ENCODE measurements around the gene HS3ST6.
"Not testable (repeated sequence)": the region's sequence is repeated elsewhere in the genome, so short reads cannot be mapped to it uniquely, and the experiment has no call there.

Gene HS3ST6

DNA sequence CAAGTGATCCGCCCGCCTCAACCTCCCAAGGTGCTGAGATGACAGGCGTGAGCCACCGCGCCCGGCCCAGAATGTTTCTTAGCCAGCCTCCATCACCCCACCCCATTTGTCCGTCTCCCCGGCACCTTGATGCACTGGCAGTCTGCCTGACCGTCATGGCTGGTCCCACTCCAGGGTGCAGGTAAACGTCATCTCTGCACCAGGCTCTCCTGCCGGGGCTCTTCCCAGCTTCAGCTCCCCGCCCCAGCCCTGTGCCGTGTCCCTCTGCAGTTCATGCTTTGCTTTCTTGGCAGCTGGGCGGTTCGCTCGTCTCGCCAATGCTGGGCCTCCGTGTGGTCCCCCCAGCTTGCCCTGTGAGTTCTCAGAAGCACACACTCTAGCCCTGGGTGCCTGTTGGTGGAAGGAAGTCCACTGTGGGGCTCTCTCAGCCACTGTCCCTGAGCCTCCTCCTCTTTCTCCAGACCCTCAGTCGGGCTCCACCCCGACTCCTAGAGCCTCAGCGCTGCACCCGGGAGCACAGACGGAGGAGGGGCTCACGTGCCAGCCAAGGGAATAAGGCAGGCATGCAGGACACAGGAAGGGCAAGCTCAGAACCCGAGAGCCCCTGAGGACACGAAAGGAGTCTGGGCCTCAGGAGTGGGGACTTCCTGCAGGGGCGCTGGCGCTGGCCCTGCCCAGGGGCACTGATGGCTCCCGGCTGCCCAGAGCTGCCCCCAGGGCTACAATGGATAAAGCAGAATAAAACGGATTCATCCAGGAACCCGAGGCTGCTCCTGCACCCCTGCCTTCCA is 12.0 kb downstream of the HS3ST6 start:
- no peak for DNase-seq

DNA sequence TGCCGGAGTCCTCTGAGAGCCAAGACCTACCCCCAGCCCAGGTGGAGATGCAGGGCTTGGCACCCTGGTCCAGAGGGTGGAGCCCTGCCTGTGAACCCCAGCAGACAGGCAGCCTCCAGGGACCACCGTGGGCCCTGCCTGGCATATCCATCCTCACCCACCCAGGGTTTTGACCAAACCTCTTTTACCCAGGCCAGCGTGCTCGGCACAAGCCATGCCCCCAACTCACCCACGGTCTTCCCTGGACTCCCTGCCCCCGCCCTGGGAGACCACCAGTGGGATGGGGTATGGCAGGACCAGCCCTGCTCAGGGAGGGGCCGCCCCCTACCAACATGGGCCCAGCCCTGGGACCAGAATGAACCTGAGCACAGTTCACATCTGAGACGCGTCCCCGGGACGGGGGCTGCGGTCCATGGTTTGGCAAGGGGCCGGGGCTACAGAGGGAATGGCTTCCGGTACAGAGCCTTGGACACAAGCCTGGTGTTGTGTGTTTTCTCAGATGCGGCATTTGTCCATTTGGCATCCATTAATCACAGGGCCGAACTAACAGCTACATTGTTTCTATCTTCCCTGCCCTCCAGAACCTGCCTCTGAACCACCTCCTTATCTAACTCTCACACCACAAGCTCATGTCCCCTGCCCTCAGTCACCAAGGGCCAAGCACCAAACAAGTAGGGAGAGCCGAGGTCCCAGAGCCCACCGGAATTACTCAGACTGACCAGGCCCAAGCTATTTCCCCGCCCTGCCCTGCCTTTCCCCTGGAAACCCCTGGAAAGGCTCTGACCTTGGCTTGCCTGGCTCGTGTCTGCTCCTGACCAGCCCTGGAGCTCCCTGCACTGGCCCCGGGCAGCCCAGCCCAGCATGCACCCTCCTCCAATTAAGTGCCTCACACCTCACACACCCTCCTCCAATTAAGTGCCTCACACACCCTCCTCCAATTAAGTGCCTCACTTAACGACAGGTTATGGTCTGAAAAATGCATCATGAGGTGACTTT is 14.1 kb downstream of the HS3ST6 start:
- peak in 1 of 2 experiments; percentile 35 for DNase-seq

DNA sequence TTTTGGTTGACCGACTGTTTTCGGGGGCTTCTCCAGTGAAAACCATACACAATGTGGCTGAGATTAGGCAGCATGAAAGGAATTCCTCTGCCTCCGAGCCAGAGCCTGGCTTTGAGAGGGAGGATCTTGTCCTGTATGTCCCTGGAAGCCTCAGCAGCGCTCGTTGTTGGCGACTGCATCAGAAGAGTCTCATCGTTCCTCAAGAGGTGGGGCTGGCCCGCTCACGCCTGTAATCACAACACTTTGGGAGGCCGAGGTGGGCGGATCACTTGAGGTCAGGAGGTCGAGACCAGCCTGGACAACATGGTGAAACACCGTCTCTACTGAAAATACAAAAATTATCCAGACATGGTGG is 15.0 kb downstream of the HS3ST6 start:
- no peak for DNase-seq

DNA sequence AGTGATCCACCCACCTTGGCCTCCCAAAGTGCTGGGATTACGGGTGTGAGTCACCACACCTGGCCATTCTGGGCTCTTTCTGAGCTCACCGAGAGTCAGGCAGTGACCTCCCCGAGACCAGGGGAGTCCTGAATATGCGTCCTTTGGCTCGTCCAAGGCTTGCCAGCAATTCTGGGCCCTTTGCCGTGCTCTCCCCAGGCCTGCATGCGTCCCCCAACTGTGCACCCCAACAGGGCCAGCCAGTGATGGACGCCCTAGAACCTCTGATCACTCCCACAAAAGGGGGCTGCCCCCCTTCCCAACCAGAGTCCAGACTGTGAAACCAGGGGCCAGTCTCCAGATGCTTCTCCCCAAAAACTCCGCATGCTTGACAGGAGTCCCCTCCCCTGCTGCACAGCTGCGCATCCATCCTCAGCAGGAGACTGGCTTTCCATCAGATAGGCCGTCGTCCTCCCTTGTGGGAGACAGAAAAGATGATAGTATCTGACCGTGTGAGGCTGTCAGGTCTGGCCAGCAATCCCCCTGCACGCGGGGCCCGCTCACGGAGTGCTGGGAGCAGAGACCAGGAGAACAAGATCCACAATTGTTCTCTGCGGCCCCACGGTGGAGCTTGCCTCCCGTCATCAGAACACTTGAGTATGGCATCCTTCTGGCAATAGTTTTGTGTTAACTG is 15.5 kb downstream of the HS3ST6 start:
- no peak for DNase-seq

DNA sequence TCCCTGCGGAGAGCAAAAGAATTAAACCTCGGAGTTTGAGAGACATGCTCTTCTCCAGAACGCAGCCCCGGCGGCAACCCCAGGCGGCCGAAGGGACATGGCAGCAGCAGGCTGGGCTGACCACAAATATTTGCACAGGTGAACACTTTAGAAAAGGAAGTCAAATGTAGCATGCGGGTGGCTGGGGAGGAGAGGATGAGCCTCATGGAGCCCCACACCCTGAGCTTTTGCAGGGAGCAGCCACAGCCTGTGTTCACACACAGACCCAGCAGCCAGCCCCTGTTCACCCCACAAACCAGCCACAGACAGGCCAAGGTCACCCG is 17.8 kb downstream of the HS3ST6 start:
- peak in 1 of 2 experiments; percentile 90 for DNase-seq

DNA sequence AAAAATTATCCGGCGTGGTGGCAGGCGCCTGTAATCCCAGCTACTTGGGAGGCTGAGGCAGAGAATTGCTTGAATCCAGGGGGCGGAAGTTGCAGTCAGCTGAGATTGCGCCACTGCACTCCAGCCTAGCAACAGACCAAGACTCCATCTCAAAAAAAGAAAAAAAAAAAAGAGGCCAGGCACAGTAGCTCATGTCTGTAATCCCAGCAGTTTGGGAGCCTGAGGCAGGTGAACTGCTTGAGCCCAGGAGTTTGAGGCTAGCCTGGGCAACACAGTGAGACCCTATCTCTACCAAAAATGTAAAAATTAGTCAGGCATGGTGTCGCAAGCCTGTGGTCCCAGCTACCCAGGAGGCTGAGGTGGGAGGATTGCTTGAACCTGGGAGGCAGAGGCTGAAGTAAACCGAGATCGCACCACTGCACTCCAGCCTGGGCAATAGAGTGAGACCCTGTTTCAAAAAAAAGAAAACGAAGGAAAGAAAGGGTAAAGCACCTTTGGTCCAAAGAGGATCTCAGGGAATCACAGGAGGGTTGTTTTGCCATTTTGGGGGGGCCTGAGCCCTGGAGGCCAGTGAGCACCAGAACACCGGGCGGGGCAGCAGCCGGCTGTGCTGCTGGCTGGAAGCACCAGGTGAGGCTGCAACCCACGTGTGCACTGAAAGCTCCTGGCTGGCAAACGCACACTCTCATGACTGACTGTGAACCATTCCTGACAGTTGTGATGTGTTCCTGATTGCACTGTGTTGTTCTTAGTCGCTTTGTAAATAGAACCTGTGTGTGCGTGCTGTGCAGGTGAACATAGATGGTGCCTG is 18.4 kb downstream of the HS3ST6 start:
- peak; percentile 90 to 96 for DNase-seq

DNA sequence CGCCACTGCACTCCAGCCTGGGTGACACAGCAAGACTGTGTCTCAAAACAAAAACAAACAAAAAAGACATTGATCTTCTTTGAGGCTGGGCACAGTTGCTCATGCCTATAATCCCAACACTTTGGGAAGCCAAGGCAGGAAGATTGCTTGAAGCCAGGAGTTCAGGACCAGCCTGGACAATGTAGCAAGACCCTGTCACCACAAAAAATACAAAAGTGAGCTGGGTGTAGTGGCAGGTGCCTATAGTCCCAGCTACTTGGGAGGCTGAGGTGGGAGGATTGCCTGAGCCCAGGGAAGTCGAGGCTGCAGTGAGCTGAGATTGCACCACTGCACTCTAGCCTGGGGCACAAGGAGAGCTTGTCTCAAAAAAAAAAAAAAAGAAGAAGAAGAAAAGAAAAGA is 20.5 kb downstream of the HS3ST6 start:
- DNase-seq, result not testable (repeated sequence)

DNA sequence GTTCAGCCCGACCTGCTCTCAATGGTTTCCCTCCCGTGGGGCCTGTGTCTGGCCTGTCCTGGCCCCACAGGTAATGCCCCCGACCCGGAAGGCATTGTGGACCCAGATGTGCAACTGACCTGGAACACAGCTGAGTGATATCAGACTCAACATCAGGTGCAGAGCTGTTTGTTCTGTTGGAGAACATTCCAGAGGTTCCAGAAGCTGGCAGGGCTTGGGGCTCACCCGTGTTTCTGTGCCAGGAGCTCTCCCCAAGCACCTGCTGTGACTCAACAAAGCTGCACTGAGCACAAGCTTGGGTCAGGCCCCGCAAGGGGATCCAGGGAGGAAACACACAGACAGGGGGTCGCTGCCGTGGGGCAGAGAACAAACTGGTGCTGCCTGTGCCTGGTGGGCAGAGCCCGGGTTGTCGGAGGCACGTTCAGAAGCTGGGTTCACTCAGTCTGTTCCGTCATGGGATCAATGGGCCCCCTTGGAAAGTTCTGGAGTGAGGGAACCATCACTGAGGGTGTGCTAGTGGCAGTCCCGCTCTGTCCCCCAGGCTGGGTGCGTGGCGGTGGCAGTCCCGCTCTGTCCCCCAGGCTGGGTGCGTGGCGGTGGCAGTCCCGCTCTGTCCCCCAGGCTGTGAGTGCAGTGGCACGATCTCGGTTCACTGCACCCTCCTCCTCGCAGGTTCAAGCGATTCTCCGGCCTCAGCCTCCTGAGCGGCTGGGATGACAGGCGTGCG is 22.1 kb downstream of the HS3ST6 start:
- peak in 1 of 2 experiments; percentile 24 for DNase-seq

DNA sequence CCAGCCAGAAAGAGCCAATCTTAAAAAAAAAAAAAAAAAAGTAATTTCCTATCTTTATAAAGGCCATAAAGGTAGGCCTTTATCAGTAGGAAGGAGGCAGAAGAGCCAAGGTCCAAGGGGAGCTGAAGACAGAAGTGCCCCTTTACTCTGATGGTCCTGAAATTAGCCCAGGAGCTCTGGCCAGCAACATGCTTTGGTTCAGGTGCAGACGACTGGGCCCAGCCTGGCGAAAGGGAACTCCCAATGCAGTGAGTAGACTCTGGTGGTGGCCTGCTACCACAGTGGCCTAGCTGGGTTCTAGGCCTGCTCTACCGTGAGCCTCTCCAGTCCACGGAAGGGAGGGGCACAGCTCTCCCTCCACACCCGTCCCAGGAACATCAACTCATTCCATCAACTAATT is 23.1 kb downstream of the HS3ST6 start:
- DNase-seq, result no peak

DNA sequence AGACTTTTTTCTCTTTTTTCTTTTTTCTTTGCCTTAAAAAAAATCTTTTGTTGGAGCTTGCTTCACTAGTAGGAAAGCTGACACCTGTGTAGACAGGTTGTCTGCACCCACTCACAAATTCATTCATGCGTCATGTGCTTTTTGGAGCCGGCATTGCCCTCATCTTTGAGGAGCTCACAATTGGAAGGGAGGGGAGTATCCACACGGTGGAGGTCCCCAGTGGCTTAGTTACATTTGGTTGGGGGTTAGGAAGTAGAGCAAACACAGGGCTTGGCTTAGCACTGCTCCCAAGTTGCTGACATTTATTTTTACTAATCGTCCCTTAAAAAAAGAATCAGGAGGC is 27.5 kb downstream of the HS3ST6 start:
- DNase-seq, result no peak

DNA sequence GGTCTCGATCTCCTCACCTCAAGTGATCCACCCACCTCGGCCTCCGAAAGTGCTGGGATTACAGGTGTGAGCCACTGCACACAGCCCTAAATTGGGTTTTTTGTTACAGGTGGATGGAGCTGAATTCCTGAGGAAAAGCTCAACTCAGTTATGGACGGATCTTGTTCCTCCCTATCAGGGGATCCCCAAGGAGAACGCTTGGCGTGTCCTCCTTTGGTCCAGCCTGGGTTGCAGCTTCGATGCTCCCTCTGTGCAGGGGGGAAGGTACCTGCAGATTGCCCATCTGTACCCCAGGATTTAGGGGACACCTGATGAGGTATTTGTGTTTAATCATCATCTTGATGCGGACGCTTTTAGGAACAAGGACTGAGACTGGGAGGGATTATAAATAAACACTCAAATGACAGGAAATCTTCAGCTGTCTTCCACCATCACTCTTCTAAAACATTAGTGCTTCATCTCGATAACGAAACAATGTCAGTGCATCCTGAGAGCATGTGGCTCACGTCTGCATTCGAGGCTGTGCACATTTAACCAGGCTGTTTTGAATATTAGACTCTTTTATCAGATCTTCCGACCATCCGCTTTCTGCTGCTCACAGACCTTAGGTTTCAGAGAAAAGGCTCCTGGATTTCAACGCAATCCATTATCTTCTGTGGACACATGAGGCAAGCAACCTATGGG is 28.0 kb downstream of the HS3ST6 start:
- DNase-seq, result no peak

DNA sequence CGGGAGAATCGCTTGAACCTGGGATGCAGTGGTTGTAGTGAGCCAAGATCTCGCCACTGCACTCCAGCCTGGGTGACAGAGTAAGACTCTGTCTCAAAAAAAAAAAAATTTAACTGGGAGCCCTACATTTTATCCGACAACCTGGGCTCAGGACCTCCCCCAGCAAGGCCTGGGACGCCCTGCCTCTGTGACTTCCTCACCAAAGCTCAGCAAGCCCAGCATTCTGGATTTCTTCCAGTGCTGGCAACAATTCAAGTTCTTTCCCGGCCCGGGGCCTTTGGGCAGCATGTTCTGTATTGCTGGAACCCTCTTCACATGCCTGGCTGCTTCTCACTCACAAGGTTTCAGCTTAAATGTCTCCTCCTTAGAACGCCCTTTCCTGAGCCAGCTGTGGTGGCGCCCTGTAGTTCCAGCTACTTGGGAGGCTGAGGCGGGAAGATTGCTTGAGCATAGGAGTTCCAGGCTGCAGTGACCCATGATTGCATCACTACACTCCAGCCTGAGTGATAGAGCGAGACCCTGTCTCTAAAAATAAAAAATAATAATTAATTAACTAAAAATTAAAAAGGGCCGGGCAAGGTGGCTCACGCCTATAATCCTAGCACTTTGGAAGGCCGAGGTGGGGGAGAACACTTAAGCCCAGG is 30.4 kb downstream of the HS3ST6 start:
- DNase-seq, result no peak

DNA sequence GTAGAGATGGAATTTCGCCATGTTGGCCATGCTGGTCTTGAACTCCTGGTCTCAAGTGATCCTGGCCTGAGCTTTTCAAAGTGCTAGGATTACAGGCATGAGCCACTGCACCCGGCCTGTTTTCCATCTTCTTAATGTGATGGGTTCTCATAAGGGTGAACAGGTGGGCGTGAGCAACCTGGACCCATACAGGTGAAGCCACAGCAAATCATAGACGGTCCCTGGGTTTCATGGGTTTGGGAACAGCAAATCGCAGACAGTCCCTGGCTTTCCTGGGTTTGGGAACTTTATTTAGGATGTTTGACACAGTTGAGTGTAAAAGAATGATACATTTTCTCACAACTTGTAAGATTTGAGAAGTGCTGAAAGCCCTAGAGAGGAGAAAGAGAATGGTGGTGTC is 33.3 kb downstream of the HS3ST6 start:
- DNase-seq, result no peak

DNA sequence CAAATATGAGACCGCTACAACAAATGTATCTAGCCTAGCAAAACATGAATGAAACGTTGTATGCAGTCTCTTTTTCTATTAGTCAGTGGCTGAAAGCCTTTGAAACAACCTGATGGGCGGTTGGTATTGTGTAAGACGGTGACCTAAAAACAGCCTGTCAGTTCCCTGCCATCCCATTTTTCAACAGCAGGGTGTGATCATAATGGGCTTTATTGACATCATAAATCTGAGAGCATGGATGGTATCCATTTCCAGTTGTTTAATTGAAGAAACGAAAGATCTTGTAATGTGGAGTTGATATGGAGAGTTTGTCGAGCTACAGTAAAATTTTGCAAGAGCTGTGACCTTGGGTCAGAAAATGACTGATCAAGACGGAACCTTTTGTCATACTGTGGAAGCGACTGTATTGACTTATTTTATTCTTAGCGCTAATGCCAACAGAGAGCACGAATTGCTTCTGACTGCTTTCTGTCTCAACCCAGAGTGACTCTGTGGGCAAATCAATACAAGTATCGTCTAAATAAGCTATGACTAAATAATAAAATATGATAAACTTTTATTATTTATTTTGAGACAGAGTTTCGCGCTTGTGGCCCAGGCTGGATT is 34.0 kb downstream of the HS3ST6 start:
- DNase-seq, result no peak

DNA sequence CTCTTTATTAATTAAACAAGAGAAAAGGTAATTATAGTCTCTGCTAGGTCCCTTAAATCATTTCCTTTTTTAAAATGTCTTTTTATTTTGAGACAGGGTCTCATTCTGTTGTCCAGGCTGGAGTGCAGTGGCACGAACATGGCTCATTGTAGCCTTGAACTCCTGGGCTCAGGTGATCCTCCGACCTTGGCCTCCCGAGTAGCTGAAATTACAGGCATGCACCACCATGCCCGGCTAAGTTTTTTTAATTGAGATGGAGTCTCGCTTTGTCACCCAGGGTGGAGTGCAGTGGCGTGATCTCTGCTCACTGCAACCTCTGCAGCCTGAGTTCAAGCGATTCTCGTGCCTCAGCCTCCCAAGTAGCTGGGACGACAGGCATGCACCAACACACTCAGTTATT is 37.0 kb downstream of the HS3ST6 start:
- DNase-seq, result not testable (repeated sequence)

DNA sequence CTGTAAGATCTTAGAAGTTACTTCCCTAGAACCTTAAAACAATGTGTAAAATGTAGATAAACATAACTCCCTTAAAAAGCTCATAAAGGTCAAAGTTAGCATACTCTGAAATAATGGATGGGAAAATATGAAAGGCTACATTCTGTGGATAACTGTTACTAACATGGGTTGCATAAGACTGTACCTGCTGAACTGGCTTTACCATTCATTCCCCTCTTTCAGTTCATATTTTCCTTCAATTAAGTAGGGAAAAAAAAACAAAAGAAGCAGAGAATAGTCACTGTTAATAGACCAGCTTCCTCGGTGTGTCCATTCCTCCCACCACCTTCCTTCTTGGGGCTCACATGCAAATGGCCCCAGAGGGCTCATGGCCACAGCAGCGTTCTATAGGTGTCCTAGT is 38.7 kb downstream of the HS3ST6 start:
- DNase-seq, result no peak

DNA sequence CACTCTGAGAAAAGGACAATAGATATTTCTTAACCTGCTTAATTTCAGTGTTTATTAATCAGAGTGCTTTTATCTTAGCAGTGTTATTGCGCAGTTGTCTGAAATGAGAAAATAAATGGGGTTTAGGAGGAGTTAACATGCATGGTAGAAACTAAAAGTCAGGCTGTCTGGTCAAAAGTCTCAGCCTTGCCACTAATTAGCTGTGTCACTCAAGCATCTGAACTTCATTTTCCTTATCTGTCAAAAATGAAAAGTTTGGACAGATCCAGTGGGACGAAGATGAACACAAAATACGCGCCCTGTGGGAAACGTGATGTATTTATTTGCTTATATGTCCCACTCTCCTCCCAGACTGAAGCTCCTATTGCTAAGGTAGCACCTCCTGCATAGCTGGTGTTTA is 40.0 kb downstream of the HS3ST6 start:
- no peak for DNase-seq

DNA sequence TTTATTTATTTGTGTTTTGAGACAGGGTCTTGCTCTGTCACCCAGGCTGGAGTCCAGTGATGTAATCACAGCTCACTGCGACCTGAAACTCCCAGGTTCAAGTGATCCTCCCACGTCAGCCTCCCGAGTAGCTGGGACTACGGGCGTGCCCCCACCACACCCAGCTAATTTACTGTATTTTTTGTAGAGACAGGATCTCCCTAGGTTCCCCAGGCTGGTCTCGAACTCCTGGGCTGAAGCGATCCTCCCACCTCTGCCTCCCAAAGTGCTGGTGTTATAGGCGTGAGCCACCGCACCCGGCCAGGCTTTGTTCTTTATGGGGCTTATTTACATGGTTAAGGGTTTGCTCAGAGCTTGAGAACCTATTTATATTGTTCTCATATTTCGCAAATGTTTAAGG is 40.4 kb downstream of the HS3ST6 start:
- DNase-seq, result no peak

DNA sequence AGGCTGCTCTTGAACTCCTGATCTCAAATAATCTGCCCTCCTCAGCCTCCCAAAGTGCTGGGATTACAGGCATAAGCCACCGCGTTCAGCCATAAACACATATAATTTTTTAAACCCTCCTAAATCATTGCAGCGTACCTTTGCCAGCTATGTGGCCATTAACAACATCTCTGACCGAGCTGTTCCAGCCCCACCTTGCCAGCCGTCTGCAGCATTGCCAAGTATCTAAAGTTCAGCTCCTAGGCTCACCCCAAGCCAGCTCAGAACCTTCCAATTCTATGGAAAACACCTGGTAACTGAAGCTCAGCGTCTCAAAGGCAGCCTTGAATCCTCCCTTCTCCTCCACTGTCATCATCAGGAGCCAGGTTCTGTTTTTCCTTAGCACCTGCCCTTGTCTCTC is 41.1 kb downstream of the HS3ST6 start:
- DNase-seq, result no peak

DNA sequence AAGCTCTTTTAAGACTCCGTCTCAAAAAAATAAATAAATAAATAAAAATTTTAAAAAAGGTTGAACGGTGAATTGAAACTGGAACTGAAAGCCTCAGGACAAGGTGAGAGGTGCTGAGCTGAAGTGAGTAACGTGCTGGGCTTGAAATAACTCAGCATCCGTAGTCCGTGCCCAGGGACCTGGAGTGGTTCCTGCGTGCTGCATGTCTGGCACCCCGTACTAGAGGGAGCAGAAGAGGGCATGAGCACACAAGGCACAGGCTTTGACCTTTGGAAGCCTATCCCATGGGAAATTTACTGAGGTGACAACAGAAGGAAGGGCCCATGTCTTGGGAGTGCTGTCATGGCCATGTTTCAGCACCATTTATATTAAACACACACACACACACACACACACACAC is 41.7 kb downstream of the HS3ST6 start:
- DNase-seq, result no peak

DNA sequence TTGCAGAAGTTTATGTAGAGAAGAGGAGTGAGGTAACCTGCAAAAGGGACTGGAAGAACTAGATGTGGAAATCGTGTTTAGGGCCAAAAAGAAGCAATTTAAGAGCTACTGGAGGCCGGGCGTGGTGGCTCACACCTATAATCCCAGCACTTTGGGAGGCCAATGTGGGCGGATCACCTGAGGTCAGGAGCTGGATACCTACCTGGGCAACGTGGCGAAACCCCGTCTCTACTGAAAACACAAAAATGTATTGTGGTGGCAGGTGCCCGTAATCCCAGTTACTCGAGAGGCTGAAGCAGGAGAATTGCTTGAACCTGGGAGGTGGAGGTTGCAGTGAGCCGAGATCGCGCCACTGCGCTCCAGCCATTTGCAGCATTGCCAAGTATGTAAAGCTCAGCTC is 42.1 kb downstream of the HS3ST6 start:
- DNase-seq, result not testable (repeated sequence)
